ENCODE data around the gene KLHL21.
"Not testable (repeated sequence)": the region's sequence is repeated elsewhere in the genome, so short reads cannot be mapped to it uniquely, and the experiment has no call there.

KLHL21 gene

DNA sequence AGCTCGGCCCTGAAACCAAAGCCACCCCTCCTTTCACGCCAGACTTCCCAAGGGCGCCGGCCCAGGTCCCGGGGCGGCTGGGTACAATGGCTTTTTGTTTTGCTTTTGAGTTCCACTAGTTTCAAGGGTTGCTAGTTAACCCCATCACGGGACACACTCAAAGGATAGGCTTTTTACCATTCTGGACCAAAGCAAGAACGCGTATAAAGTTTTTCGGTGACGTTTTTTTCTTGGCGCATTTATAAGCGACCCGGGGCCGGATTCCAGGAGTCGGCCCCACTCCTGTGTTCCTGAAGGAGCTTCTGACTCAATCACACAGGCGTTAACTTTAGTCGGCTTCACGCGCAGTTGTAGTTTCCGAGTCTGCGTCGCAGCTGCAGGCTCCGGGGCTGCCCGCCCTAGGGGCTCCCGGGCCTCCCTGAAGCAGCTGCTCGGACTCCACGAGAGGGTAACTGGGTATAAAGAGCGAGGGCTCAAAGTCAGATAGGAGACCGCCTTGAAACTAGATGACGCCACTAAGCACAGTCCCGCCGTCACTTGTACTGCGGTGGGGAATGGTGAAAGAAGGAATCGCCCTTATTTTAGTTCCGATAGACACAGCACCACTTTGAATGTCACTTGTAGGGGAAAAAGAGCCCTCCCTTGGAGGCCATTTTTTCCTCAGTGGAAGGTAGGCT lies 707 bp upstream of the KLHL21 start:
- H3K4me3 ChIP-seq (replicated peaks in 1 of 2; ENCODE audit: low read depth in 2 of 2, low read length in 2 of 2) = peak overlapping the region; percentile 50 to 52
- TF ChIP-seq, protein P1, sequence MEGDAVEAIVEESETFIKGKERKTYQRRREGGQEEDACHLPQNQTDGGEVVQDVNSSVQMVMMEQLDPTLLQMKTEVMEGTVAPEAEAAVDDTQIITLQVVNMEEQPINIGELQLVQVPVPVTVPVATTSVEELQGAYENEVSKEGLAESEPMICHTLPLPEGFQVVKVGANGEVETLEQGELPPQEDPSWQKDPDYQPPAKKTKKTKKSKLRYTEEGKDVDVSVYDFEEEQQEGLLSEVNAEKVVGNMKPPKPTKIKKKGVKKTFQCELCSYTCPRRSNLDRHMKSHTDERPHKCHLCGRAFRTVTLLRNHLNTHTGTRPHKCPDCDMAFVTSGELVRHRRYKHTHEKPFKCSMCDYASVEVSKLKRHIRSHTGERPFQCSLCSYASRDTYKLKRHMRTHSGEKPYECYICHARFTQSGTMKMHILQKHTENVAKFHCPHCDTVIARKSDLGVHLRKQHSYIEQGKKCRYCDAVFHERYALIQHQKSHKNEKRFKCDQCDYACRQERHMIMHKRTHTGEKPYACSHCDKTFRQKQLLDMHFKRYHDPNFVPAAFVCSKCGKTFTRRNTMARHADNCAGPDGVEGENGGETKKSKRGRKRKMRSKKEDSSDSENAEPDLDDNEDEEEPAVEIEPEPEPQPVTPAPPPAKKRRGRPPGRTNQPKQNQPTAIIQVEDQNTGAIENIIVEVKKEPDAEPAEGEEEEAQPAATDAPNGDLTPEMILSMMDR (IDR thresholded peaks at IDR 0.05; ENCODE audit: low read depth, low read length) = no peak
- DNase-seq (ENCODE audit: low read depth in 2 of 2) = peak; percentile 83 to 86

DNA sequence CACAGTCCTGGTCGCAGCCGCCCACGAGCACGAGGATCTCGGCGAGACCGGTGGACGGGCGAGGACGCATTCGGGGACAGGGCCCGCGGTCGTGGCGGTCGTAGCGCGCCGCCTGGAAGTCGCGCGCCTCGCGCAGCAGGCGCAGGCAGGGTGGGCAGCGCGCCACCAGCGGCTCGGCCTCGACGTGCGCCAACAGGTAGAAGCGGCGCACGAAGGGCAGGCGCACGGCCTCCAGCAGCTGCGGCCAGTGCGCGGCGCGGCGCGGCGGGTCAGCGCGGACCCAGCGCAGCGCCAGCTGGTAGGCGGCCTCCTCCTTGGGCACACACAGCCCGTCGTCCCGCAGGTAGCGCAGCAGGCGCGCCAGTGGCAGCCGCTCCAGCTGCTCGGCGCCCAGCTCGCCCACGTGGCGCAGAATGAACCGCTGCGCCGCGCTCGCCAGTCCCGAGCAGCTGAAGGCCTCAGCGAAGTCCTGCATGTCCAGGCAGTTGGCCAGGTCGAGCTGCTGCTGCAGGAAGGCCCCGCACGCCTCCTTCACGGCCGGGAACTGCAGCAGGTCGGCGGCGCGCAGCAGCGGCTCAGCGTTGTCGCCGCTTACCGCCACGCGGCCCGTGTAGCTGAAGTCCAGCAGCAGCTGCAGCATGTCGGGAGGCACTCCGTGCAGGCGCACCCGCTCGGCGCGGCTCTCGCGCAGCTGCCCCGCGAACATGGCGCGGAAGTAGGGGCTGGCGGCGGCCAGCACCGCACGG lies 573 bp downstream of the KLHL21 start:
- TF ChIP-seq, protein P1 (IDR thresholded peaks at IDR 0.05; ENCODE audit: low read depth, low read length) = no peak
- DNase-seq (ENCODE audit: low read depth in 2 of 2) = no peak
- H3K4me3 ChIP-seq (replicated peaks in 1 of 2; ENCODE audit: low read depth in 2 of 2, low read length in 2 of 2) = peak overlapping the region; percentile 98 to 99

DNA sequence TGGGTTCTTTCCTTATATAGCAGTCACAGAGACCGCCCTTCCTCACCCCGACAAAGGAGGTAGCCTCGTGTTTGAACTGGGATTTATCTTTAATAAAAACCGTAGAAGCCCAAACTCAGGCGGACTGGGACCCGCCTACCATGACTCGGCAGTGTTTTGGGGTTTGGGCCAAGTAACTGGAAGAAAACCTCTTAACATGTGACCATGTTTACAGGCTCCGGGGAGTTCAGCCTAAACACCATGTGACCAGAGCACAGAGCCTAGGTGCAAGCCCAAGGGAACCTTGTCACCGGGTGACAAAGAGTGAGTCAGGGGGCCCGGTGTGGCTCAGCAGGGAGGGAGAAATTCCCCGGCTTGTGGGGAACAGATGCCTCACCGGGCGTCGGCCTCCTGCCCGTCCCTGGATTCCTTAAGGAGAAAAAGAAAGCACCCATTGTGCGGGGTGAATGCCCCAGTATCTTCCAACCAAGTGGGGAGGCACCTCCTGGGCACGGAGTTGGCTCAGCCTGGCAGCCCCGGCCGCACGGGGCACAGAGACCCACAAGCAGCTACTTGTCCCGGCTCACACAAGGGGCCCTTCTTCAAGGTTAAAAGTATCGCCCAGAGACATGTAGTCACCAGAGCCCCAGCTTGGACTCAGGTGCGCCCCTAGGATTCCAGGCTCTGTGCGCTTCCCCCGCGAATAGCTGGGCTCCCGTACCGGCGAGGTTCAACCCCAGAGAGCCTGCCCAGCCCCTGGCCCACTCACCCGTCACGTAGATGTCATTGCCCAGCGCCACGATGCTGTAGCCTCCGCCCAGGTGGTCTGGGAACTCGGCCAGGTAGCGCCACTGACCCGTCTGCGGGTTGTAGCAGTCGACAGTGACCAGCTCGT lies 1.4 kb downstream of the KLHL21 start:
- H3K4me3 ChIP-seq (replicated peaks in 1 of 2; ENCODE audit: low read depth in 2 of 2, low read length in 2 of 2) = peak overlapping the region; percentile 98 to 99
- TF ChIP-seq, protein P1 (IDR thresholded peaks at IDR 0.05; ENCODE audit: low read depth, low read length) = no peak
- peak; percentile 93 to 99 for DNase-seq (ENCODE audit: low read depth in 2 of 2)

DNA sequence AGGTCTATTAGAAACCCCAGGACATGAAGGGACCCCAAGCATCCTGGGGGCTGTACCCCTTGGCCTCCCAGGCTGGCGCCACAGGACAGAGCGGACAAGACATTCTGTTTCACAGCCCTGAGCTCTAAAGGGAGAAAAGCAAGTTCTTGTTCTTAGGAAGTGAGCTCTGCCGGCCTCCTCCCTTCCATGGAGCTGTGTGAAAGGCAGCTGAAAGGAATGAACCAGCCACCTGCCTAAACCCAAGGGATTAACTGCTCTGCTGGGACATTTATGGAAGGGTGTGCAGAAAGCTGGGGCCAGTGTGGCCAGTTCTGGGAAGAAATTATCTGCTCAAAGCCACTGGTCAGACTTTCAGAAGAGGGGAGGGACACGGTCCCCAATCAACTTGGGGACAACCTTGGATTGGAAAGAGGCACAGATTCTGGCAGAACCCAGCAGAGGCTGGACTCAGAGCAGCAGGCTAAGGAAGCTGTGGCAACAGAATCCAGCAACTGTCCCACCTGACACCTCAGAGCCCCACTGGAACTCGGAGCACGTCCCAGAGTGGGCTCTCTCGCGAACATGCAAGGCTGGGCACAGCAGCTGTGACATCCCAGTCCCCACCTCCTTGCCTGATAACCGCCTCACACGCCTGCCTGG lies 2.1 kb downstream of the KLHL21 start:
- peak in 1 of 2 donors; percentile 26 for DNase-seq (ENCODE audit: low read depth in 2 of 2)
- peak overlapping the region; percentile 98 to 99 for H3K4me3 ChIP-seq (replicated peaks in 1 of 2; ENCODE audit: low read depth in 2 of 2, low read length in 2 of 2)
- TF ChIP-seq, protein P1 (IDR thresholded peaks at IDR 0.05; ENCODE audit: low read depth, low read length) = no peak

DNA sequence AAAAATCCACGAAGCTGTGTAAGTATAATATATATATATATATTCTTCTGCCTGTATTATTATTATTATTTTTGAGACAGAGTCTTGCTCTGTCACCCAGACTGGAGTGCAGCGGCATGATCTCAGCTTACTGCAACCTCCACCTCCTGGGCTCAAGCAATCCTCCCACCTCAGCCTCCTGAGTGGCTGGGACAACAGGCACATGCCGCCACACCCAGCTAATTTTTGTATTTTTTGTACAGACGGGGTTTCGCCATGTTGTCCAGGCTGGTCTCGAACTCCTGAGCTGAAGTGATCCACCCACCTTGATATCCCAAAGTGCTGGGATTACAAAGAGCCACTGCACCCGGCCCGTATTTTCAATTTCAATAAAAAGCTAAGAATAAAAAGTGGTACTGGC lies 2.7 kb downstream of the KLHL21 start:
- peak overlapping the region; percentile 98 to 99 for H3K4me3 ChIP-seq (replicated peaks in 1 of 2; ENCODE audit: low read depth in 2 of 2, low read length in 2 of 2)
- not testable (repeated sequence) for DNase-seq (ENCODE audit: low read depth in 2 of 2)

DNA sequence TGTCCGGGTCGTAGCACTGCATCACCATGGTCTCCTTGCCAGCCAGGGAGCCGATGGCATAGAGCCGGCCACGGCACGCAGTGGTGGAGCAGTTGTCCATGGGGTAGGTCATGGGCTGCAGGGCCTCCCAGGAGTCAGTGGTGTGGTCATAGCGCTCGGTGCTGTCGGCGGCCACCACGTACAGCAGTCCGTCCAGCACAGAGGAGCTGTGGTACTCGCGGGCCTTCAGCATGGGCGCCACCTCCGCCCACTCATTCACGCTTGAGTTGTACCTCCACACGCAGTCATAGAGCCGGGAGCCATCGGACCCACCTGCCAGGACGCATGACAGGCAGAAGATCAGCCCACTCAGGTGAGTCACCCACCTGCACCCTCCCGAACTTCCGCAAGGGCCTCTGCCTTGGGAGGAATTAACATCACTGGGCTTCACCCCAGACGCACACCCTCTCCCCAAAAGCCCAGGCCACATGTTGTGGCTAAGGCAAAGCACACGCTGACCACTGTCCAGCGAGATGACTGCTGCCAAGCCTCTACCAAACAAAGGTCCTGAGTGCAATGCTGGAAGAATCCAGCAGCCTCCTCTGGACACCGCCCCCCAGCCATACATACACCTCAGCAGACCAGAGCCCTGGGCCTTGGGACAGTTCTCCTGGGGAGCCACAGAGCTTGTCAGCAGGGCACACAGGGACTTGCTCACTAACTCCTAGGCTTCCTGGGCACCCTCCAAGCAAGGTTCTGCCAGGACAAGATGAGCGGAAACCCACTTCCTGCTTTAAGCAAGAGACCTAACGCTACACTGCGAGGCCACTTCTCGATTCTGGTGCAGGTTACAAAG lies 3.3 kb downstream of the KLHL21 start:
- TF ChIP-seq, protein P1 (IDR thresholded peaks at IDR 0.05; ENCODE audit: low read depth, low read length) = no peak
- H3K4me3 ChIP-seq (replicated peaks in 1 of 2; ENCODE audit: low read depth in 2 of 2, low read length in 2 of 2) = peak overlapping the region; percentile 37 to 98
- DNase-seq (ENCODE audit: low read depth in 2 of 2) = no peak

Measured in cardiac fibroblast (primary cell).